ENCODE measurements around the gene FGF18. TPM values are rescaled to one million over a fixed set of nuclear protein-coding genes. Genes with fewer than 3 reads are reported as not detected.
A peak's percentile ranks its signal among the peaks of the same experiment; 100 is the strongest.
"Not testable (repeated sequence)": the region's sequence is repeated elsewhere in the genome, so short reads cannot be mapped to it uniquely, and the experiment has no call there.

FGF18 gene, protein sequence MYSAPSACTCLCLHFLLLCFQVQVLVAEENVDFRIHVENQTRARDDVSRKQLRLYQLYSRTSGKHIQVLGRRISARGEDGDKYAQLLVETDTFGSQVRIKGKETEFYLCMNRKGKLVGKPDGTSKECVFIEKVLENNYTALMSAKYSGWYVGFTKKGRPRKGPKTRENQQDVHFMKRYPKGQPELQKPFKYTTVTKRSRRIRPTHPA
- total RNA-seq (under 1 TPM in 4 of 5 donors, not detected in 1; 0.16 to 0.58 (median 0.21) TPM), total RNA-seq (0.06 to 1.4 (median 0.41) reads per million in 29 experiments)
- total RNA-seq (2013): 0.07 TPM

DNA sequence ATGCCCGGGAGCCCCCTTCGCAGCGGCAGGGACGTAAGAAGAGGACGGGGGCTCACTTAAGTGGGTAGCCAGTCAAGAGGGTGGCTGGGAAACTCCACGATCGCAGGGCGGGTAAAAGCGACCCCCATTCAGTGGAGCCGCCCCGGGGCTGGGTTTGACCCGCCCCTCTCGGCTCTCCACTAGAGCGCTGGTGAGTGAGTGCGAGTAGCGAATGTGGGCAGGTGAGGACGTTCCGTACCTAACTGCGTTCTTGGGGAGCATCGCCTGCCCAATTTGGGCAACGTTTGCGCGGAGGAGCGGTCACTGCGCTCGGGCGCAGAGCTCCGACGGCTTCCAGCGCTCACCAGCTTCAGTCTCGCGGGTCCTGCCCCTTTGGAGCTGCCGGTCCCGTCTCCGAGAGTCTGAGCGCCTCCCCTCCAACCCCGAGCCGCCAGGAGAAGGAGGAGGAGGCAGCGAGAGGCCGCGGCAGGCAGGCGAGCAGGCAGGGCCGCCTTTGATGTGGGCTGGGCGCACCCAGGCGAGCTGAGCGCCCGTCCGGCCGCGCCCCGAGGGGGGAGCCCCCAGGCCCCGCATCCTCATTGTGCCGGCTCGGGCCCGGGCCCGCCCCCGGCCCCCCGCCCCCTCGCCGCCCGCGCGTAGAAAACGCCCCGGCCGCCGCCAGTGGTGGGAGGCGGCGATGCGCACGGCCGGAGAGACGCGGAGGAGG lies at the start of gene FGF18:
FGF18 (plus strand) TSS at position 666 of the 706 bp plus-strand sequence. CDS start 553 bp downstream, outside the sequence.
- H3K27me3 ChIP-seq (replicated peaks in 1 of 2; ENCODE audit: control insufficient read depth in 2 of 2, extremely low read depth in 1 of 2, insufficient read depth in 2 of 2, low read length in 1 of 2): peaks cover 3 to 42% of the 10 kb centered on the region in 2 experiments
- H3K27me3 Mint-ChIP-seq: peaks cover 15 to 29% of the 10 kb centered on the region in 2 donors
- peak within 1 kb of the TSS in 1 of 2 donors; percentile 52 for H3K27ac Mint-ChIP-seq
- no peaks in the 10 kb centered on the region for H3K9me3 Mint-ChIP-seq
- peaks cover 3 to 22% of the 10 kb centered on the region in 2 experiments for H3K4me1 ChIP-seq (ENCODE audit: control insufficient read depth in 1 of 2, extremely low read depth in 1 of 2, insufficient read depth in 2 of 2, low read length in 2 of 2)
- DNase-seq (peak in 9 of 35 experiments; percentile 5 to 43 (median 14)), ATAC-seq (replicated peaks in 1 of 4) (peak; percentile 8 to 36 (median 31))
- peaks cover 13 to 19% (median 19%) of the 10 kb centered on the region in 3 donors for H3K4me1 Mint-ChIP-seq
- peaks cover 0 to 3% of the 10 kb centered on the region in 2 donors for H3K36me3 ChIP-seq (ENCODE audit: control insufficient read depth in 2 of 2, extremely low read depth in 1 of 2, insufficient read depth in 1 of 2, low read length in 1 of 2)
- no peaks in the 10 kb centered on the region for H3K36me3 Mint-ChIP-seq
- POLR2A ChIA-PET: interaction anchor here in 1 of 2 donors (0.6 to 0.7 kb wide), 3 partner anchors 587 to 1719 kb away, joined by 3 read pairs; partner anchors contain the start of gene FBXW11
- CTCF ChIA-PET: interaction anchor here in 1 of 2 donors (0.6 to 1.0 kb wide), 3 partner anchors 463 to 488 kb away, joined by 3 to 4 read pairs (median 3); no protein-coding TSS in a partner anchor
- peak within 1 kb of the TSS; percentile 70 to 84 (median 81) for H3K4me3 Mint-ChIP-seq
- under 1% methylated on average over 70 of the region's 74 CpGs for WGBS (ENCODE audit: insufficient coverage)
- no peaks in the 10 kb centered on the region for H3K9me3 ChIP-seq
- H3K27ac ChIP-seq (ENCODE audit: low read length): no peak within 1 kb of the TSS
- H3K4me3 ChIP-seq (ENCODE audit: control insufficient read depth in 1 of 2, extremely low read depth in 1 of 2, low read length in 1 of 2): peak within 1 kb of the TSS; percentile 43 to 56

DNA sequence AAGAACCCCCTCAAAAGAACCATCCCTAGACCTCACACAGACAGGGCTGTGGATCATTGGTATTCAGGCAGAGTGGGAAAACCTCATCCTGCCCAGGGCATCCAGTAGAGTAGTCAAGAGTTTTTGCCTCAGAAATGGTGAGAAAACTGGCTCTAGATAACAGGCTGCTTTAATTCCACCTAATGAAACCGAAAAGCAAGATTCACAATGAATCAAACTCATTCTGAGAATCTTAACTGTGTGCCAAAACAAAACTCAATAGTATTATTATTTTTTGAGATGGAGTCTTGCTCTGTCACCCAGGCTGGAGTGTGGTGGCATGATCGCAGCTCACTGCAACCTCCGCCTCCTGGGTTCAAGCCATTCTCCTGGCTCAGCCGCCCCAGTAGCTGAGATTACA lies 49.5 kb upstream of the FGF18 start:
- no peak for DNase-seq
- H3K27ac ChIP-seq (ENCODE audit: low read length): no peak overlapping the region
- Mint-ChIP-seq H3K4me1 (no peaks in the 10 kb centered on the region), H3K36me3 (no peaks in the 10 kb centered on the region), H3K4me3 (no peak overlapping the region), H3K9me3 (no peaks in the 10 kb centered on the region), H3K27me3 (peaks cover 14% of the 10 kb centered on the region in 2 donors), H3K27ac (no peak overlapping the region)
- no peaks in the 10 kb centered on the region for H3K36me3 ChIP-seq (ENCODE audit: control insufficient read depth in 2 of 2, extremely low read depth in 1 of 2, insufficient read depth in 1 of 2, low read length in 1 of 2)
- H3K9me3 ChIP-seq: no peaks in the 10 kb centered on the region
- ATAC-seq (replicated peaks in 1 of 4): no peak
- WGBS (ENCODE audit: insufficient coverage): 61% methylated on average over 2 of the region's 4 CpGs
- no peaks in the 10 kb centered on the region for H3K4me1 ChIP-seq (ENCODE audit: control insufficient read depth in 1 of 2, extremely low read depth in 1 of 2, insufficient read depth in 2 of 2, low read length in 2 of 2)
- peaks cover 0 to 19% of the 10 kb centered on the region in 2 experiments for H3K27me3 ChIP-seq (replicated peaks in 1 of 2; ENCODE audit: control insufficient read depth in 2 of 2, extremely low read depth in 1 of 2, insufficient read depth in 2 of 2, low read length in 1 of 2)
- ChIA-PET CTCF (interaction anchor here in 1 of 2 donors (0.7 kb wide), 1 partner anchor 536 kb away, joined by 4 read pairs; no protein-coding TSS in a partner anchor), POLR2A (no interaction called here)
- no peak overlapping the region for H3K4me3 ChIP-seq (ENCODE audit: control insufficient read depth in 1 of 2, extremely low read depth in 1 of 2, low read length in 1 of 2)

DNA sequence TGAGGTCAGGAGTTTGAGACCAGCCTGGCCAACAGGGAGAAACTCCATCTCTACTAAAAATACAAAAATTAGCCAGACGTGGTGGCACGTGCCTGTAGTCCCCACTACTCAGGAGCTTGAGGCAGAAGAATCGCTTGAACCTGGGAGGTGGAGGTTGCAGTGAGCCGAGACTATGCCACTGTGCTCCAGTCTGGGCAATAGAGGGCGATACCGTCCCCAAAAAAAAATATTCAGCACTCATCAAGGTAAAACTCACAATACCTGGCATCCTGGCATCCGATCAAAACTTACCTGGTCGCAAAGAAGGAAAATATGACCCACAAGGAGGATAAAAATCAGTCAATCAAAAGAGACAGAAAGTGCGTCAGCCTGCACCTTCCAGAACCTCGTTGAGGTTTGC lies 48.6 kb upstream of the FGF18 start:
- H3K9me3 ChIP-seq; H3K36me3 Mint-ChIP-seq; H3K4me1 ChIP-seq (ENCODE audit: control insufficient read depth in 1 of 2, extremely low read depth in 1 of 2, insufficient read depth in 2 of 2, low read length in 2 of 2); H3K27ac ChIP-seq (ENCODE audit: low read length); H3K9me3 Mint-ChIP-seq; POLR2A ChIA-PET; H3K4me3 Mint-ChIP-seq; H3K27ac Mint-ChIP-seq; H3K4me3 ChIP-seq (ENCODE audit: control insufficient read depth in 1 of 2, extremely low read depth in 1 of 2, low read length in 1 of 2); ATAC-seq (replicated peaks in 1 of 4); H3K4me1 Mint-ChIP-seq; CTCF ChIA-PET; DNase-seq; H3K27me3 Mint-ChIP-seq; H3K36me3 ChIP-seq (ENCODE audit: control insufficient read depth in 2 of 2, extremely low read depth in 1 of 2, insufficient read depth in 1 of 2, low read length in 1 of 2): not testable (repeated sequence)
- peaks cover 0 to 17% of the 10 kb centered on the region in 2 experiments for H3K27me3 ChIP-seq (replicated peaks in 1 of 2; ENCODE audit: control insufficient read depth in 2 of 2, extremely low read depth in 1 of 2, insufficient read depth in 2 of 2, low read length in 1 of 2)
- 58% methylated on average over 4 of the region's 10 CpGs for WGBS (ENCODE audit: insufficient coverage)

DNA sequence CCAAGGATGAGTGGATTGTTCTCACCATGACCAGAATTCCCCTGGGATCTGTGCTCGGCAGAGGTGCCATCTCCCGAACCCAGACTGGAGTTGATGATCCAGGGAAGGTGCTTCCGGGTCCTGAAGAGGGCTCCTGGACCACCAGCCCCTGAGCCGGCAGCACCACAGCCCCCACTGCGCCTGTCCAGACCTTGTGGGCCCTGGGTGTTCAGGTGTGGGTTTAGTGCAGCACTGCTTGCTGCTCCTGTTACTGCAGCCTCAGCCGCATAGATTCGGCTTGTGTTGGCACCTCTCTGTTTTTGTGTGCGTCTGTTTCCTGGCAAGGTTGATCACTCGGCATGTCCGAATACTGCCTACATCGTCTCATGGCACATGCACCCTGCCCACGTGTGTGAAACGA lies 48.1 kb upstream of the FGF18 start:
- ATAC-seq (replicated peaks in 1 of 4): no peak
- ChIA-PET POLR2A (no interaction called here), CTCF (no interaction called here)
- Mint-ChIP-seq H3K4me3 (no peak overlapping the region), H3K27ac (no peak overlapping the region), H3K27me3 (peaks cover 6 to 7% of the 10 kb centered on the region in 2 donors), H3K36me3 (no peaks in the 10 kb centered on the region), H3K4me1 (no peaks in the 10 kb centered on the region), H3K9me3 (no peaks in the 10 kb centered on the region)
- H3K27me3 ChIP-seq (replicated peaks in 1 of 2; ENCODE audit: control insufficient read depth in 2 of 2, extremely low read depth in 1 of 2, insufficient read depth in 2 of 2, low read length in 1 of 2): peaks cover 0 to 15% of the 10 kb centered on the region in 2 experiments
- H3K36me3 ChIP-seq (ENCODE audit: control insufficient read depth in 2 of 2, extremely low read depth in 1 of 2, insufficient read depth in 1 of 2, low read length in 1 of 2): no peaks in the 10 kb centered on the region
- DNase-seq: no peak
- no peak overlapping the region for H3K27ac ChIP-seq (ENCODE audit: low read length)
- no peaks in the 10 kb centered on the region for H3K4me1 ChIP-seq (ENCODE audit: control insufficient read depth in 1 of 2, extremely low read depth in 1 of 2, insufficient read depth in 2 of 2, low read length in 2 of 2)
- H3K9me3 ChIP-seq: no peaks in the 10 kb centered on the region
- no peak overlapping the region for H3K4me3 ChIP-seq (ENCODE audit: control insufficient read depth in 1 of 2, extremely low read depth in 1 of 2, low read length in 1 of 2)
- WGBS (ENCODE audit: insufficient coverage): 87% methylated on average over 9 of the region's 13 CpGs

DNA sequence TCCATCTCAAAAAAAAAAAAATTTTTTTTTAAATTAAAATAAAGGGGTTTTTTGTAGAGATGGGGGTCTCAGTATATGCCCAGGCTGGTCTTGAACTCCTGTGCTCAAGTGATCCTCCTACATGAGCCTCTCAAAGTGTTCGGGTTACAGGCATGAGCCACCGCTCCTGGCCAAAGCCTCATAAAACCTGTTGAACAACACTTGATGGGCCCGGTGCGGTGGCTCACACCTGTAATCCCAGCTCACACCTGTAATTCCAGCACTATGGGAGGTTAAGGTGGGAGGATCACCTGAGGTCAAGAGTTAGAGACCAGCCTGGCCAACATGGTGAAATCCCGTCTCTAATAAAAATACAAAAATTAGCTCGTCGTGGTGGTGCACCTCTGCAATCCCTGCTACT lies 39.5 kb upstream of the FGF18 start:
- ATAC-seq (replicated peaks in 1 of 4) (no peak), DNase-seq (no peak)
- Histone ChIP-seq H3K4me1 (ENCODE audit: control insufficient read depth in 1 of 2, extremely low read depth in 1 of 2, insufficient read depth in 2 of 2, low read length in 2 of 2) (no peaks in the 10 kb centered on the region), H3K27me3 (replicated peaks in 1 of 2; ENCODE audit: control insufficient read depth in 2 of 2, extremely low read depth in 1 of 2, insufficient read depth in 2 of 2, low read length in 1 of 2) (peaks cover 0 to 7% of the 10 kb centered on the region in 2 experiments), H3K9me3 (no peaks in the 10 kb centered on the region), H3K4me3 (ENCODE audit: control insufficient read depth in 1 of 2, extremely low read depth in 1 of 2, low read length in 1 of 2) (no peak overlapping the region), H3K36me3 (ENCODE audit: control insufficient read depth in 2 of 2, extremely low read depth in 1 of 2, insufficient read depth in 1 of 2, low read length in 1 of 2) (no peaks in the 10 kb centered on the region), H3K27ac (ENCODE audit: low read length) (no peak overlapping the region)
- no peak overlapping the region for H3K27ac Mint-ChIP-seq
- POLR2A ChIA-PET: interaction anchor here in 1 of 2 donors (0.7 kb wide), 1 partner anchor 163 kb away, joined by 3 read pairs; no protein-coding TSS in a partner anchor
- H3K27me3 Mint-ChIP-seq: no peaks in the 10 kb centered on the region
- no peak overlapping the region for H3K4me3 Mint-ChIP-seq
- CTCF ChIA-PET: no interaction called here
- no peaks in the 10 kb centered on the region for H3K4me1 Mint-ChIP-seq
- H3K9me3 Mint-ChIP-seq: no peaks in the 10 kb centered on the region
- WGBS (ENCODE audit: insufficient coverage): no CpG with 5 or more reads among the region's 7 CpGs
- H3K36me3 Mint-ChIP-seq: no peaks in the 10 kb centered on the region

DNA sequence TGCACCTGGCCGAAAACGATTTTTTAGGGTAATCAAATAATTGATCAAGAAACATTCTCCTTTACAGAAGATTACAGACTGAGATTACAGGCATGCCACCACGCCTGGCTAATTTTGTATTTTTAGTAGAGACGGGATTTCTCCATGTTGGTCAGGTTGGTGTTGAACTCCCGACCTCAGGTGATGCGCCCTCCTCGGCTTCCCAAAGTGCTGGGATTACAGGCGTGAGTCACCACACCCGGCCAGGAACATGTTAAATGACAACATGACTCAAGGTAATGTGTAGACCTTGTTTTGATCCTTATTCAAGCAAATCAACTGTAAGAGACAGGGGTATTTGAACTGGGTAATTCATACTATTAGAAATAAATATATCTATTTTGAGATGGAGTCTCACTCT lies 35.0 kb upstream of the FGF18 start:
- H3K36me3 Mint-ChIP-seq; H3K27ac Mint-ChIP-seq; H3K4me3 ChIP-seq (ENCODE audit: control insufficient read depth in 1 of 2, extremely low read depth in 1 of 2, low read length in 1 of 2); H3K9me3 ChIP-seq; ATAC-seq (replicated peaks in 1 of 4); H3K27ac ChIP-seq (ENCODE audit: low read length); H3K4me3 Mint-ChIP-seq; H3K27me3 Mint-ChIP-seq; DNase-seq; H3K27me3 ChIP-seq (replicated peaks in 1 of 2; ENCODE audit: control insufficient read depth in 2 of 2, extremely low read depth in 1 of 2, insufficient read depth in 2 of 2, low read length in 1 of 2); H3K36me3 ChIP-seq (ENCODE audit: control insufficient read depth in 2 of 2, extremely low read depth in 1 of 2, insufficient read depth in 1 of 2, low read length in 1 of 2); H3K9me3 Mint-ChIP-seq; CTCF ChIA-PET: not testable (repeated sequence)
- WGBS (ENCODE audit: insufficient coverage): 87% methylated on average over 5 of the region's 9 CpGs
- H3K4me1 ChIP-seq (ENCODE audit: control insufficient read depth in 1 of 2, extremely low read depth in 1 of 2, insufficient read depth in 2 of 2, low read length in 2 of 2): peaks cover 15 to 22% of the 10 kb centered on the region in 2 experiments
- POLR2A ChIA-PET: interaction anchor here in 1 of 2 donors (1.6 kb wide), 1 partner anchor 8 kb away, joined by 4 read pairs; no protein-coding TSS in a partner anchor
- H3K4me1 Mint-ChIP-seq: peaks cover 16 to 24% (median 23%) of the 10 kb centered on the region in 3 donors
